OCI-LY1 (cell line): Measurements from ENCODE around the gene CCDC85A.
"Not testable (repeated sequence)": the region's sequence is repeated elsewhere in the genome, so short reads cannot be mapped to it uniquely, and the experiment has no call there.

Experiments used
- H2AFZ ChIP-seq: fragments of 200-600 bp; sonication (generic), shearing (Covaris generic); 2 replicates; pipeline ENCODE4 v1.6.0; 2014; ENCODE audit warnings: antibody characterized with exemption, mild to moderate bottlenecking, low read length
- H3F3A ChIP-seq: fragments of 200-600 bp; sonication (generic), shearing (Covaris generic); 2 replicates; pipeline ENCODE4 v1.6.0; 2014; ENCODE audit warnings: mild to moderate bottlenecking, antibody characterized with exemption, low read length, moderate library complexity; ENCODE audit not compliant: insufficient read depth
- H3K27ac ChIP-seq: fragments of 200-600 bp; sonication (generic); 2 replicates; pipeline ENCODE4 v1.5.1; 2014; ENCODE audit warnings: low read length, mixed run types, mild to moderate bottlenecking, low read depth; ENCODE audit not compliant: poor library complexity, severe bottlenecking
- H3K27me3 ChIP-seq: fragments of 200-600 bp; sonication (generic); 2 replicates; pipeline ENCODE4 v1.6.0; 2014; ENCODE audit warnings: antibody characterized with exemption, mild to moderate bottlenecking, low read length, moderate library complexity; ENCODE audit not compliant: insufficient read depth
- H3K36me3 ChIP-seq: fragments of 200-600 bp; sonication (generic); 2 replicates; pipeline ENCODE4 v1.6.1; 2014; ENCODE audit warnings: mild to moderate bottlenecking, antibody characterized with exemption, low read length, moderate library complexity, mixed read lengths; ENCODE audit not compliant: insufficient read depth
- H3K4me1 ChIP-seq: fragments of 200-600 bp; sonication (generic); 2 replicates; pipeline ENCODE4 v1.5.1; 2014; ENCODE audit warnings: mild to moderate bottlenecking, low read length, moderate library complexity; ENCODE audit not compliant: insufficient read depth, severe bottlenecking
- H3K4me2 ChIP-seq: fragments of 200-600 bp; sonication (generic), shearing (Covaris generic); 2 replicates; pipeline ENCODE4 v1.6.1; 2014; ENCODE audit warnings: low read length
- H3K4me3 ChIP-seq: fragments of 200-600 bp; sonication (generic); 2 replicates; pipeline ENCODE4 v1.5.1; 2014; ENCODE audit warnings: low read length, low read depth, mild to moderate bottlenecking, mixed read lengths; ENCODE audit not compliant: poor library complexity, severe bottlenecking
- H3K79me2 ChIP-seq: fragments of 200-600 bp; shearing (Covaris generic); 2 replicates; pipeline ENCODE4 v1.6.1; 2016; ENCODE audit warnings: mixed run types, low read length, mixed read lengths; ENCODE audit not compliant: insufficient read depth
- H3K9ac ChIP-seq: fragments of 200-600 bp; sonication (generic), shearing (Covaris generic); 2 replicates; pipeline ENCODE4 v1.6.1; 2014; ENCODE audit warnings: mild to moderate bottlenecking, low read length, mixed read lengths
- H3K9me2 ChIP-seq: fragments of 200-600 bp; sonication (generic), shearing (Covaris generic); 2 replicates; pipeline ENCODE4 v1.6.1; 2014; ENCODE audit warnings: low read depth, mild to moderate bottlenecking, low read length, mixed read lengths
- H3K9me3 ChIP-seq: fragments of 200-600 bp; shearing (Covaris generic); 2 replicates; pipeline ENCODE4 v1.6.1; 2014; ENCODE audit warnings: low read length, mixed read lengths
- H4K20me1 ChIP-seq: fragments of 200-600 bp; sonication (generic), shearing (Covaris generic); 2 replicates; pipeline ENCODE4 v1.6.0; 2016; ENCODE audit warnings: mild to moderate bottlenecking, low read length; ENCODE audit not compliant: insufficient read depth
- EZH2 ChIP-seq: fragments of 200-600 bp; sonication (generic), shearing (Covaris generic); IDR thresholded peaks from 2 replicates; pipeline ENCODE4 v1.8.0; 2017; ENCODE audit warnings: borderline replicate concordance, mixed run types, mild to moderate bottlenecking, antibody characterized with exemption, low read length, moderate library complexity, mixed read lengths
- TF ChIP-seq, protein P1 (sequence below): fragments of 200-600 bp; sonication (generic), shearing (Covaris generic); IDR thresholded peaks from 2 replicates; pipeline ENCODE4 v1.5.1; 2017; ENCODE audit warnings: mild to moderate bottlenecking, antibody characterized with exemption, low read length, moderate library complexity, mixed read lengths

Gene CCDC85A

GRCh38 chr2:56155188-56155587 lies 28.6 kb upstream of the CCDC85A start:
- H3K27me3 ChIP-seq, result no peaks in the 10 kb centered on the region
- H3K4me3 ChIP-seq, result no peak overlapping the region
- no peak overlapping the region for H3K9ac ChIP-seq
- no peak overlapping the region for H3K27ac ChIP-seq
- TF ChIP-seq EZH2, result no peak
- TF ChIP-seq, protein P1, sequence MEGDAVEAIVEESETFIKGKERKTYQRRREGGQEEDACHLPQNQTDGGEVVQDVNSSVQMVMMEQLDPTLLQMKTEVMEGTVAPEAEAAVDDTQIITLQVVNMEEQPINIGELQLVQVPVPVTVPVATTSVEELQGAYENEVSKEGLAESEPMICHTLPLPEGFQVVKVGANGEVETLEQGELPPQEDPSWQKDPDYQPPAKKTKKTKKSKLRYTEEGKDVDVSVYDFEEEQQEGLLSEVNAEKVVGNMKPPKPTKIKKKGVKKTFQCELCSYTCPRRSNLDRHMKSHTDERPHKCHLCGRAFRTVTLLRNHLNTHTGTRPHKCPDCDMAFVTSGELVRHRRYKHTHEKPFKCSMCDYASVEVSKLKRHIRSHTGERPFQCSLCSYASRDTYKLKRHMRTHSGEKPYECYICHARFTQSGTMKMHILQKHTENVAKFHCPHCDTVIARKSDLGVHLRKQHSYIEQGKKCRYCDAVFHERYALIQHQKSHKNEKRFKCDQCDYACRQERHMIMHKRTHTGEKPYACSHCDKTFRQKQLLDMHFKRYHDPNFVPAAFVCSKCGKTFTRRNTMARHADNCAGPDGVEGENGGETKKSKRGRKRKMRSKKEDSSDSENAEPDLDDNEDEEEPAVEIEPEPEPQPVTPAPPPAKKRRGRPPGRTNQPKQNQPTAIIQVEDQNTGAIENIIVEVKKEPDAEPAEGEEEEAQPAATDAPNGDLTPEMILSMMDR, result no peak
- H3K9me3 ChIP-seq, result no peaks in the 10 kb centered on the region
- no peaks in the 10 kb centered on the region for H3K36me3 ChIP-seq
- H3K4me1 ChIP-seq, result no peaks in the 10 kb centered on the region
- H3K4me2 ChIP-seq, result no peak overlapping the region
- no peaks in the 10 kb centered on the region for H4K20me1 ChIP-seq
- H3K79me2 ChIP-seq, result no peaks in the 10 kb centered on the region
- no peaks in the 10 kb centered on the region for H3K9me2 ChIP-seq
- no peak overlapping the region for H2AFZ ChIP-seq
- H3F3A ChIP-seq, result no peaks in the 10 kb centered on the region

GRCh38 chr2:56159875-56160274 lies 23.9 kb upstream of the CCDC85A start:
- not testable (repeated sequence) for H3K27me3 ChIP-seq, H3K4me2 ChIP-seq, H3K79me2 ChIP-seq, H3K36me3 ChIP-seq, H3K9me3 ChIP-seq, H3K27ac ChIP-seq, H3K9ac ChIP-seq, H2AFZ ChIP-seq, H3K4me1 ChIP-seq, H3F3A ChIP-seq, H3K4me3 ChIP-seq, H4K20me1 ChIP-seq, H3K9me2 ChIP-seq

GRCh38 chr2:56167616-56168562 lies 15.9 kb upstream of the CCDC85A start:
- Histone ChIP-seq H3K9ac (no peak overlapping the region), H3K27ac (no peak overlapping the region), H3K9me2 (no peaks in the 10 kb centered on the region), H3K9me3 (no peaks in the 10 kb centered on the region), H4K20me1 (no peaks in the 10 kb centered on the region), H3K79me2 (no peaks in the 10 kb centered on the region), H3K4me3 (no peak overlapping the region), H3F3A (no peaks in the 10 kb centered on the region), H3K4me1 (no peaks in the 10 kb centered on the region), H3K4me2 (no peak overlapping the region), H2AFZ (no peak overlapping the region), H3K36me3 (no peaks in the 10 kb centered on the region), H3K27me3 (no peaks in the 10 kb centered on the region)
- TF ChIP-seq, protein P1, result no peak
- no peak for TF ChIP-seq EZH2

GRCh38 chr2:56169521-56169920 lies 14.3 kb upstream of the CCDC85A start:
- Histone ChIP-seq H3K27ac (no peak overlapping the region), H3K4me2 (no peak overlapping the region), H4K20me1 (no peaks in the 10 kb centered on the region), H3K36me3 (no peaks in the 10 kb centered on the region), H3K9me3 (no peaks in the 10 kb centered on the region), H3K27me3 (no peaks in the 10 kb centered on the region), H3F3A (no peaks in the 10 kb centered on the region), H3K9ac (no peak overlapping the region), H3K9me2 (no peaks in the 10 kb centered on the region), H3K4me3 (no peak overlapping the region), H3K4me1 (no peaks in the 10 kb centered on the region), H3K79me2 (no peaks in the 10 kb centered on the region), H2AFZ (no peak overlapping the region)
- TF ChIP-seq, protein P1, result no peak
- TF ChIP-seq EZH2, result no peak
